Lower leg skin (tissue), 4 donors: ENCODE results near the gene B3GNT2. TPM values are rescaled to one million over a fixed set of nuclear protein-coding genes. Genes with fewer than 3 reads are reported as not detected.
"Not testable (repeated sequence)": the region's sequence is repeated elsewhere in the genome, so short reads cannot be mapped to it uniquely, and the experiment has no call there.

Experiments used
- DNase-seq, 2 donors: peaks; one replicate each; pipeline ENCODE4 v3.0.0-alpha.2; 2019; ENCODE audit warnings: low spot score in 2 of 2
- H3K4me3 ChIP-seq: fragments of 200-600 bp; sonication (generic); 2 replicates; pipeline ENCODE4 v1.5.1; 2017; ENCODE audit warnings: mild to moderate bottlenecking, low read depth; ENCODE audit not compliant: poor library complexity, severe bottlenecking
- POLR2A ChIP-seq, 2 donors: fragments of 450-650 bp; IDR thresholded peaks; one replicate each; pipeline ENCODE4 v1.6.1; 2016 to 2017; ENCODE audit warnings: antibody characterized with exemption in 2 of 2, mild to moderate bottlenecking in 1 of 2, moderate library complexity in 1 of 2
- WGBS, 2 donors: methylation state at CpG; one replicate each; pipeline ENCODE4 v1.1.5; 2018; 5-methylcytosine and 5-hydroxymethylcytosine counted together
- intact Hi-C: fragments of 100-400 bp; cut with DNase I; formaldehyde crosslinking; loops from one replicate; pipeline ENCODE4 v1.15.0; 2023; ENCODE audit warnings: low total_unique reads
- total RNA-seq, 4 donors: library from RNA; depleted of rRNA; stranded (reverse); fragments of >200 nt; gene quantifications; one replicate each; pipeline ENCODE4 v1.1.0, GENCODE V29; 2016
- TF ChIP-seq, protein P1 (sequence below), 3 donors: fragments of 450-650 bp; IDR thresholded peaks; one replicate each; pipeline ENCODE4 v1.5.1; 2016; ENCODE audit warnings: antibody characterized with exemption in 3 of 3, mild to moderate bottlenecking in 3 of 3, moderate library complexity in 2 of 3

B3GNT2 gene
- total RNA-seq, 4 donors from 2014 or later: 17.9 to 31.1 (median 19.9) TPM

DNA sequence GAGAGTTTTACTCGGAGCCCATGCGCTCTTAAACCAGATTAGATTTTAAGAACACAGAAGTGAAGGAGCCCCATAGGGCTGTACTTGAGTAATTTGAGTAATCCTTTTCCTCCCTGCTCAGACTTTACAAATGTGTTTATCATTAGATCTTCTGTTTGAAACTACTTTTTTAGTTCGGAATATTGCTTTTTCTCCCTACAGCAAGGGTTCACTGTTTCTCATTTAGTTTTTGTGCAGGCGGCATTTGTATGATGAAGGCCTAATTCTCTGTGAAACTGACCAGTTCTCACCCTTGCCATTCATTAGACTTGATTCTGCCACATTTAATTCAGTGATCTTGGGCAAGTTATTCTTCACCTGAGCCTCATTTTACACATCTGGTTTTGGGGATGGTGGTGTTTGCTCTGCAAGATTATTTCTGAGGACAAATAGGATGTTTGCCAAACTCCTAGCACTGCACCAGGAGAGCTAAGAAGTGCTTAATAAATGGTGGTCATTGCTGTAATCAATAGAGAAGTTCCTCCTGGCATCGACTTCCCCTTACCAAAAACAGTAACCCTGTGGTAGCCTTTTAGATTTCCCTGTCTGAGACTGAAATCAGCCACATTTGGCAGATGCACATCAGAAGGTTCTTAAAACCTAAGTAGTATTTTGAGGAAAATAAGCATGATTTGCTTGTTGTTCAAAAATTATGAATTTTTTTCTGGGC is 2.2 kb downstream of the B3GNT2 start:
- TF ChIP-seq POLR2A (IDR thresholded peaks at IDR 0.05): no peak
- TF ChIP-seq, protein P1, sequence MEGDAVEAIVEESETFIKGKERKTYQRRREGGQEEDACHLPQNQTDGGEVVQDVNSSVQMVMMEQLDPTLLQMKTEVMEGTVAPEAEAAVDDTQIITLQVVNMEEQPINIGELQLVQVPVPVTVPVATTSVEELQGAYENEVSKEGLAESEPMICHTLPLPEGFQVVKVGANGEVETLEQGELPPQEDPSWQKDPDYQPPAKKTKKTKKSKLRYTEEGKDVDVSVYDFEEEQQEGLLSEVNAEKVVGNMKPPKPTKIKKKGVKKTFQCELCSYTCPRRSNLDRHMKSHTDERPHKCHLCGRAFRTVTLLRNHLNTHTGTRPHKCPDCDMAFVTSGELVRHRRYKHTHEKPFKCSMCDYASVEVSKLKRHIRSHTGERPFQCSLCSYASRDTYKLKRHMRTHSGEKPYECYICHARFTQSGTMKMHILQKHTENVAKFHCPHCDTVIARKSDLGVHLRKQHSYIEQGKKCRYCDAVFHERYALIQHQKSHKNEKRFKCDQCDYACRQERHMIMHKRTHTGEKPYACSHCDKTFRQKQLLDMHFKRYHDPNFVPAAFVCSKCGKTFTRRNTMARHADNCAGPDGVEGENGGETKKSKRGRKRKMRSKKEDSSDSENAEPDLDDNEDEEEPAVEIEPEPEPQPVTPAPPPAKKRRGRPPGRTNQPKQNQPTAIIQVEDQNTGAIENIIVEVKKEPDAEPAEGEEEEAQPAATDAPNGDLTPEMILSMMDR (IDR thresholded peaks at IDR 0.05): no peak
- H3K4me3 ChIP-seq: peak overlapping the region; percentile 92
- 21 to 23% methylated on average over 5 of the region's 5 CpGs for WGBS, 2 donors
- intact Hi-C loops: no loop called here
- DNase-seq: no peak

DNA sequence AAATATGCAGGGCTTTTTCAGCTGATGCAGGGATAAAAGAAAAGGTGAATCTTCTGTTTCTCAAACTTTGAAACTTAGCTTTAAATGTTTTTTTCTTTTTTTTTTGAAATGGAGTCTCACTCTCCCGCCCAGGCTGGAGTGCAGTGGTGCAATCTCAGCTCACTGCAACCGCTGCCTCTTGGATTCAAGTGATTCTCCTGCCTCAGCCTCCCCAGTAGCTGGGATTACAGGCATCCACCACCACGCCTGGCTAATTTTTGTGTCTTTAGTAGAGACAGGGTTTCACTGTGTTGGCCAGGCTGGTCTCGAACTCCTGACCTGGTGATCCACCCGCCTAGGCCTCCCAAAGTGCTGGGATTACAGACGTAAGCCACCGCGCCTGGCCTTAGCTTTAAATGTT is 2.9 kb downstream of the B3GNT2 start:
- WGBS, 2 donors: 88 to 90% methylated on average over 8 of the region's 8 CpGs
- DNase-seq: peak in 1 of 2 donors; percentile 67
- intact Hi-C loops, H3K4me3 ChIP-seq: not testable (repeated sequence)

DNA sequence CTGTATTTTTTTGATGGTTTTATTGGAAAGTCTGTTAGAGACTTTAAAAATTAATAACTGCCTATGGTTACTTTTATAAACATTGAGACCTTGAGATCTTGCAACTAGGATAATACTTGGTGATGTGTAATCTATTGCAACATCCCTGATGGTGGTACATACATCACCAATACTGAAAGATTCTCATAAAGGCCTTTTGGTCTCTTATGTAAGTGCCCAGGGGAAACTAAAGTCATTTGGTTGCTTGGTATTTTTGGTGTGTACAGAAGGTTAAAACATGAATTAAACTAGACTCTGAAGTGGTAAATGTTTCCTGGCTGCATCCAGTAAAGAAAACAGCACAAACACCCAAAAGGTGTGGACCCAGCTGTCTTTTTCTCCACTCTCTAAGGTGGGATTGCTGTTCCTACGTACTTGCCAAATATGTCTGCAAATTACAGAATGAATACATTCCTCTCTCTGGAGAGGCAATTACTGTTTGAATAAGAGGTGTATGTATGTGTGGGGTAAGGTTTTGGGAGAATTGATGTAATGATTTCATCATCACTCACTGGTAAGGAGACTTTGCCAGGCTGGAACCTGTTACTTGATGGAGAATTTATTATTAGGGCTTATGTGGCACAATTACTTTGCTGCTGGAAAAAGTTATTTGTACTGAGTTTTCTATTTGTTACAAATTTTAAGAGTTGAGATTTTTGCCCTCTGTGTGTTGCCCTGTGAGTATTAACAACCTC is 3.6 kb downstream of the B3GNT2 start:
- no peak overlapping the region for H3K4me3 ChIP-seq
- intact Hi-C loops: no loop called here
- no peak for DNase-seq
- TF ChIP-seq, protein P1 (IDR thresholded peaks at IDR 0.05): no peak
- TF ChIP-seq POLR2A (IDR thresholded peaks at IDR 0.05): no peak
- WGBS, 2 donors: 71 to 78% methylated on average over 1 of the region's 1 CpG

DNA sequence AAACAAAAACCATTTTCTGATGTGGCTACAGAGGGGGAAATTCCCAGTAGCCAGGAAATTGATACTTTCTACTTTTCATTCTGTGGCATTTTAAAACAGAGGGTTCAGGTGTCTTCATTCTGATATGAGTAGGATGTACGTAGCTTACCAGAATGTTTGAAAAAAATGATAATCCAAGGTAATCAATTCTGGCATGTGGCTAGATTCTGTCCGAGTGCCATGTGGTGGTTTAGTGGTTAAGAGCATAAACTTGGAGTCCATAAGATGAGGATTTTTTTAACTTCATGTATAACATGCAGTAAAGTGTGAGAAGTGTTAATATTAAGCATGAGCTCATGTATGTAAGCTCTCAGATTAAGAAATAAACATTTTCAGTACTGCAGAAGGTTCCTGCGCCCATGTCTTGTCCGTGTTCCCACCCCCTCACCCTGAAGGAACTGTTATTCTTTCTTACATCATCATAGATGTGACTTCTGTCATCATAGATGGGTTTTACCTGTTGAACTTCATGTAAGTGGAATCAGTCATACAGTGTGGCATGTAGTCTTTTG is 4.5 kb downstream of the B3GNT2 start:
- no peak overlapping the region for H3K4me3 ChIP-seq
- TF ChIP-seq POLR2A (IDR thresholded peaks at IDR 0.05): no peak
- TF ChIP-seq, protein P1 (IDR thresholded peaks at IDR 0.05): no peak
- DNase-seq: no peak
- intact Hi-C loops: no loop called here
- 81 to 82% methylated on average over 4 of the region's 4 CpGs for WGBS, 2 donors

DNA sequence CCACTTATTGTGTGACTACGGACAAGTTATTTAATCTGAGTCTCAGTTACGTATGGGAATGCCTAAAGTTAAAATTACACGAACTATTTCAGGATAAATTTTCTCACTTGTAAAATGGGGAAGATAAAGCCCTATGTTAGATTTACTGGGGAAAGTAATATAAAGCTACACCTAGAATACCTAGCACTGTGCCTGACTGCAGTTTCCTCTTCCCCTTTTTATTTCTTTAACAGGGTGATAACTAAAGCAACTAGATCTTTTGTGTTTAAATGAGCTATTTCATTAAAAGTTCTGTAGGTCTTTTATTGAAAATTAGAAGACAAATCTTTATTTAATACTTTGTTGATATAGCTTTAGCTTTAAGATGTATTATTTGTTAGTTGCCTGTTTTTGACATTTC is 5.0 kb downstream of the B3GNT2 start:
- no peak overlapping the region for H3K4me3 ChIP-seq
- TF ChIP-seq, protein P1 (IDR thresholded peaks at IDR 0.05): no peak
- no peak for TF ChIP-seq POLR2A (IDR thresholded peaks at IDR 0.05)
- no peak for DNase-seq
- WGBS, 2 donors: 81 to 83% methylated on average over 3 of the region's 3 CpGs
- intact Hi-C loops: no loop called here

DNA sequence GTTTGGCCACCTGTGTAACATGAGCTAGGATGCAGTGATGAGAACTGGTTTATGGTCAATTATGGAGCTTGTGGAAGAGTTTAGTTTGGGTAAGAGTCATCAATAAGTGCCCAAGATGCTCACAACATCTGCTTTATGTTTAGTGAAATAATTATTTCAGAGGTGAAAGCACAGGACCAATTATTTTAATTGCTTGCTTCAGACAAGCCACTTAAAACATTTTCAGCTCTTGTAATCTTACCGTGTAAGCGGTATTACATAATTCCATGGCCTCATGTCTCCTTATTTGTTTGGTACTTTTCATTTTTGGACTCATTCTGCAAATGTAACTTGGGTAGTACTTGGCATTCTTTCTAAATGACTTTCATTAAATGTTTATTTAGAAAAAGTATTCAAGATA is 5.4 kb downstream of the B3GNT2 start:
- intact Hi-C loops: no loop called here
- H3K4me3 ChIP-seq: no peak overlapping the region
- TF ChIP-seq, protein P1 (IDR thresholded peaks at IDR 0.05): no peak
- no peak for TF ChIP-seq POLR2A (IDR thresholded peaks at IDR 0.05)
- WGBS, 2 donors: 61 to 65% methylated on average over 2 of the region's 2 CpGs
- no peak for DNase-seq
